ENCODE data around the gene SPRYD7. TPM values are rescaled to one million over a fixed set of nuclear protein-coding genes. Genes with fewer than 3 reads are reported as not detected.
A peak's percentile ranks its signal among the peaks of the same experiment; 100 is the strongest.

Gene SPRYD7
- total and polyA plus RNA-seq, 2 of the 13 experiments (the other 11 are each of a cell fraction or from before 2014, with no cell fraction given): 2.7 to 5.9 TPM

GRCh38 chr13:49893591-49893990, 42.5 kb downstream of the SPRYD7 start (continued):
- TF ChIP-seq NR2F6 (IDR thresholded peaks at IDR 0.05): peak; percentile 76
- peak; percentile 91 for TF ChIP-seq NR2F6 (CRISPR knock-in tag; IDR thresholded peaks at IDR 0.05)
- TF ChIP-seq KDM1A (CRISPR knock-in tag; IDR thresholded peaks at IDR 0.05): 0 out of 2 replicates have a peak, but pooled peaks have one; percentile 27
- peak; percentile 65 for TF ChIP-seq SPEN (CRISPR knock-in tag; IDR thresholded peaks at IDR 0.05; ENCODE audit: low read depth)
- TF ChIP-seq YEATS4 (CRISPR knock-in tag; IDR thresholded peaks at IDR 0.05; ENCODE audit: borderline replicate concordance): peak; percentile 58; the same call in 1 of the 2 replicates

- Histone ChIP-seq H3K27ac (ENCODE audit: extremely low read length, insufficient read depth, low read length) (no peak overlapping the region), H4K20me1 (ENCODE audit: insufficient read depth, low read length) (no peaks in the 10 kb centered on the region), H3K9me3 (ENCODE audit: low read length) (no peaks in the 10 kb centered on the region), H3K4me1 (ENCODE audit: insufficient read depth, low read length) (peaks cover 18% of the 10 kb centered on the region), H3K4me2 (ENCODE audit: low read depth, low read length) (no peak overlapping the region), H3K4me3 (replicated peaks in 1 of 3; ENCODE audit: insufficient read depth in 1 of 3, low read depth in 2 of 3, low read length in 3 of 3) (no peak overlapping the region), H3K27me3 (ENCODE audit: control insufficient read depth in 1 of 2, insufficient read depth in 2 of 2, low read length in 2 of 2) (no peaks in the 10 kb centered on the region; a peak in 1 of 5 replicates), H3K9ac (ENCODE audit: insufficient read depth, low read depth, low read length) (no peak overlapping the region), H3K79me2 (ENCODE audit: insufficient read depth, low read length) (no peaks in the 10 kb centered on the region), H3K36me3 (replicated peaks in 1 of 2; ENCODE audit: control insufficient read depth in 1 of 2, insufficient read depth in 2 of 2, low read length in 2 of 2) (no peaks in the 10 kb centered on the region), H2AFZ (ENCODE audit: low read length) (no peak overlapping the region)
- no TSS peak for BruUV-seq (replicated peaks)
- TF ChIP-seq ZNF782 (CRISPR knock-in tag; IDR thresholded peaks at IDR 0.05; ENCODE audit: borderline replicate concordance) (no peak), JUNB (CRISPR knock-in tag; IDR thresholded peaks at IDR 0.05; ENCODE audit: borderline replicate concordance) (no peak), ZBTB34 (CRISPR knock-in tag; IDR thresholded peaks at IDR 0.05) (no peak), ZNF703 (CRISPR knock-in tag; IDR thresholded peaks at IDR 0.05; ENCODE audit: borderline replicate concordance) (no peak), RAD51 (IDR thresholded peaks at IDR 0.05; ENCODE audit: borderline replicate concordance) (no peak), EZH2 (conservative IDR thresholded peaks at IDR 0.05; ENCODE audit: low read depth, low read length) (no peak), ZNF775 (CRISPR knock-in tag; IDR thresholded peaks at IDR 0.05; ENCODE audit: borderline replicate concordance) (no peak), ZNF260 (CRISPR knock-in tag; IDR thresholded peaks at IDR 0.05; ENCODE audit: borderline replicate concordance, low read depth) (no peak), ISX (CRISPR knock-in tag; conservative IDR thresholded peaks at IDR 0.05) (no peak), KLF6 (CRISPR knock-in tag; IDR thresholded peaks at IDR 0.05) (no peak), ZNF597 (CRISPR knock-in tag; IDR thresholded peaks at IDR 0.05) (no peak), ZNF766 (CRISPR knock-in tag; IDR thresholded peaks at IDR 0.05; ENCODE audit: borderline replicate concordance) (no peak), ZFP41 (CRISPR knock-in tag; IDR thresholded peaks at IDR 0.05; ENCODE audit: borderline replicate concordance) (no peak), ZNF790 (CRISPR knock-in tag; IDR thresholded peaks at IDR 0.05; ENCODE audit: borderline replicate concordance) (no peak), U2AF1 (optimal IDR thresholded peaks at IDR 0.05; ENCODE audit: low read depth, low read length) (no peak), NRL (CRISPR knock-in tag; IDR thresholded peaks at IDR 0.05; ENCODE audit: borderline replicate concordance) (no peak), LCORL (IDR thresholded peaks at IDR 0.05) (no peak), LCORL (CRISPR knock-in tag; IDR thresholded peaks at IDR 0.05) (no peak), ELK4 (CRISPR knock-in tag; IDR thresholded peaks at IDR 0.05; ENCODE audit: borderline replicate concordance) (no peak)
- ChIA-PET CTCF (ENCODE audit: low intra/inter-chr PET ratio, low total read pairs) (no interaction called here), POLR2A (no interaction called here)
- DNase-seq (ENCODE audit: low spot score) (no peak), ATAC-seq (no peak), FAIRE-seq (no peak)
- intact Hi-C loops (cut with micrococcal nuclease; ENCODE audit: unreplicated experiment) (no loop called here), in situ Hi-C loops (cut with HindIII; ENCODE audit: extremely low pct_ligation_motif_present, low pct_unique_long_range_greater_than_20kb) (no loop called here)
- 89% methylated on average over 15 of the region's 15 CpGs for WGBS (ENCODE audit: low lambda C conversion rate)
Observed at GRCh38 chr13:49890376-49890775, 45.8 kb downstream of the SPRYD7 start.
